ENCODE results near the gene SPATA24. TPM values are rescaled to one million over a fixed set of nuclear protein-coding genes. Genes with fewer than 3 reads are reported as not detected.

The SPATA24 gene
- total and polyA plus RNA-seq, 10 donors: 2.1 to 9.5 (median 4.3) TPM

DNA sequence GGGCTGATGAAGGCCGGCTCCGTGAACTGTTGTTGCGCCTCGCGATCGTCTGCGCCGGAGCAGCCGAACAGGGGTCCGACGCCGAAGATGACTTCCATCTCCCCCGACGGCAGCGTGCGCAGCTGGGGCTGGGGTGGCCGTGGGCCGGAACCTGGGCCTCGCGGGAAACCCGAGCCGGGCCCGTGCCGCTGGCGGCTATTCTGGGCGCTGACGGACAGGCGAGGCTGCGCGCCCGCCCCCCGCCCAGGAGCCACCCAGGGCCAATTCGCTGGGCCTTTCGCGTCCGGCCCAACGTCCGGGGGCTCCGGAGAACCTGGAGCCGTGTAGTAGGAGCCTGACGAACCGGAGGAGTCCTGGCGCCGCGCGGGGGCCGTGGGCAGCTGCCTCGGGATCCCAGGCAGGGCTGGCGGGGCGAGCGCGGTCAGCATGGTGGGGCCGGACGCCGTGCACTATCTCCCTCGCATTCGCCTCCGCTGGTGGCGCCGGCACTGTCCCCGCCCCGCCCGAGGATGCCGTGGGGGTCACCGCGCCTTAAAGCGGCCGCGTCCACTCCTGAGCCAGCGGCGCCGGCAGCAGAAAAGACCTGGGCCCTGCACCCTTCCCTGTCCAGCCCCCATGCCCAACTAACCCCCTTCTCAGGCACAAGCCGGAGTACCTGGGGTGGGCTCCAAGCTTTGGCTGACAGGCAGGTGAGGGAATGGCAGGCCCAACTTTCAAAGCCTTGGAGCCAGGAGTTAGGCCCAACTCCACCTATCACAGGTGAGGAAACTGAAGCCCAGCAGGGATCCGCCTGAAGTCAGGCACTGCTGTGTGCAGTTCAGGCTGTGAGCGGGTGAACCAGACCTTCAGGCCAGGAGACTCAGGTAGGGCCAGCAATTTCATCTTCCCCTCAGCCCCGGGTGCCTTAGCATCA, 9.0 kb downstream of the SPATA24 start, which contains the start of gene PROB1:
Gene PROB1, minus strand, starts transcription at position 451 of the 913 bp plus-strand sequence. Its CDS starts 23 bp downstream, at position 428.
- Histone ChIP-seq H3K4me1 (peaks cover 12 to 71% (median 53%) of the 10 kb centered on the region in 6 donors), H3K27me3 (replicated peaks in 1 of 7) (peaks cover 0 to 36% (median 15%) of the 10 kb centered on the region in 7 donors), H3K36me3 (peaks cover 0 to 3% (median 0%) of the 10 kb centered on the region in 6 donors), H3K4me3 (peak within 1 kb of the TSS; percentile 52 to 77 (median 67)), H3K27ac (peak within 1 kb of the TSS in 5 of 8 donors; percentile 20 to 84 (median 49)), H3K9me3 (no peaks in the 10 kb centered on the region)
- WGBS, 5 donors: 52 to 67% (median 63%) methylated on average over 46 to 76 of the region's 76 CpGs
- peak; percentile 82 for DNase-seq
- intact Hi-C loops (cut with DNase I; ENCODE audit: low total_unique reads): no loop called here
- TF ChIP-seq POLR2A (IDR thresholded peaks at IDR 0.05) (no peak), POLR2AphosphoS5 (IDR thresholded peaks at IDR 0.05) (peak; percentile 11 to 67 (median 63))
- TF ChIP-seq, protein P1, sequence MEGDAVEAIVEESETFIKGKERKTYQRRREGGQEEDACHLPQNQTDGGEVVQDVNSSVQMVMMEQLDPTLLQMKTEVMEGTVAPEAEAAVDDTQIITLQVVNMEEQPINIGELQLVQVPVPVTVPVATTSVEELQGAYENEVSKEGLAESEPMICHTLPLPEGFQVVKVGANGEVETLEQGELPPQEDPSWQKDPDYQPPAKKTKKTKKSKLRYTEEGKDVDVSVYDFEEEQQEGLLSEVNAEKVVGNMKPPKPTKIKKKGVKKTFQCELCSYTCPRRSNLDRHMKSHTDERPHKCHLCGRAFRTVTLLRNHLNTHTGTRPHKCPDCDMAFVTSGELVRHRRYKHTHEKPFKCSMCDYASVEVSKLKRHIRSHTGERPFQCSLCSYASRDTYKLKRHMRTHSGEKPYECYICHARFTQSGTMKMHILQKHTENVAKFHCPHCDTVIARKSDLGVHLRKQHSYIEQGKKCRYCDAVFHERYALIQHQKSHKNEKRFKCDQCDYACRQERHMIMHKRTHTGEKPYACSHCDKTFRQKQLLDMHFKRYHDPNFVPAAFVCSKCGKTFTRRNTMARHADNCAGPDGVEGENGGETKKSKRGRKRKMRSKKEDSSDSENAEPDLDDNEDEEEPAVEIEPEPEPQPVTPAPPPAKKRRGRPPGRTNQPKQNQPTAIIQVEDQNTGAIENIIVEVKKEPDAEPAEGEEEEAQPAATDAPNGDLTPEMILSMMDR (IDR thresholded peaks at IDR 0.05 in 8 of 11, conservative IDR thresholded peaks at IDR 0.05 in 3 of 11): no peak

DNA sequence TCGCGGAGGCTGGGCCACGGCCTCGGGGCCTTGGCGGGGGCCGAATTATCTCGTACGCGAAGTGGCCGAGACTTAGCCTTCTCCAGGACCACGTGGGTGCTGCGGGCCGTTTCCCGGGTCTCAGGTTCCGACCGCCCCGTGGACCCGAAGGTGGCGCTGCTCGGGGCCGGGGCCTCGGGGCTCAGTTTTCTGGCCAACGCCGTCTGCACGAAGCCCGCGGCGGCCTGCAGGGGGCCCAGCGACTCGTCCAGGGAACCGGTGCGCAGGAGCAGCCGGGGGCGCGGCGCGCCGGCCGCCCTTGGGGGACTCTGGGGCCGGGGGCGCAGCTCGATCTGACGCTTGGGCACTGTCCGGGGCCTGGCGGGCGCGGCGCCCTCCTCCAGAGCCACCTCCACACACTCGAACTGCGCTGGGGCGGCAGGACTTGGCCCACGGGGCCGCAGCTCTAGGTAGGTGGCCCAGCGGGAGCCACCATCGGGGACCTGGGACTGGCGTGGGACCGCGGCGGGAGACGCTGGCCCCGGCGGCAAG, 9.7 kb downstream of the SPATA24 start:
- WGBS, 5 donors: 5 to 27% (median 15%) methylated on average over 18 to 62 of the region's 62 CpGs
- DNase-seq: peak; percentile 92

DNA sequence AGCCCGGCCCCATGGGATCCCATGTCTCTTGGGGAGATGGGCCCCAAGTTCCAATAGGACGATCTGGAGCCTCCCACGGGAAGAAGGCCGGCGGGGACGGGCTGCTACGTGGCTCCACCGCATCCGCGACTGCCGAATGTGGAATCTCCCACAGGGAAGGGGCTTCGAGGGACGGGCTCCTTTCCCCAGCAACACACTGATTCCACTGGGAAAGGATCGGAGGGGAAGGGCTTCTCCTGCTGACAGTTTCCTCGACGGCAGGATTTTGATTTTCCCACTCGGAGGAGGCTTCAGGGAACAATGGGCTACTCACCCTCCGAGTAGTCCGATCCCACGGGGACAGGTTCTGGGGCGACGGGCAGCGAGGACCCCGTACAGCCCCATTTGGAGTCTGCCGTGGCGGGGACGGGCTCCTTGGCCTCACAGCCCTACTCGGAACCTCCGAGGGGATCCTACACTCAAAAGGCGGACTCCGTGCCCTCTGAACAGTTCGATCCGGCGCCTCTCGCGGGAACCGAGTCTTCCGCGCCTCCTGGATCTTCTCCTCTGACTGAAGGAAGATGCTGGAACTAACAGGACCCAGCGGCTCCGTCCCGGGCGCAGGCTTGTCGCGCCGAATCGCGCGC, 10.3 kb downstream of the SPATA24 start:
- peaks cover 19 to 84% (median 65%) of the 10 kb centered on the region in 6 donors for H3K4me1 ChIP-seq
- no peaks in the 10 kb centered on the region for H3K36me3 ChIP-seq
- peak overlapping the region; percentile 52 to 77 (median 67) for H3K4me3 ChIP-seq
- no peak for DNase-seq
- H3K27me3 ChIP-seq (replicated peaks in 1 of 7): peaks cover 0 to 36% (median 15%) of the 10 kb centered on the region in 7 donors
- H3K9me3 ChIP-seq: no peaks in the 10 kb centered on the region
- intact Hi-C loops (cut with DNase I; ENCODE audit: low total_unique reads): no loop called here
- 4 to 33% (median 13%) methylated on average over 45 to 49 of the region's 49 CpGs for WGBS, 5 donors
- H3K27ac ChIP-seq: peak overlapping the region in 5 of 8 donors; percentile 20 to 91 (median 80)
- TF ChIP-seq, protein P1 (IDR thresholded peaks at IDR 0.05 in 8 of 11, conservative IDR thresholded peaks at IDR 0.05 in 3 of 11): no peak
- TF ChIP-seq POLR2A (IDR thresholded peaks at IDR 0.05) (no peak), POLR2AphosphoS5 (IDR thresholded peaks at IDR 0.05) (no peak)

More for the DNA sequence above, 9.7 kb downstream of the SPATA24 start:
- peak overlapping the region; percentile 52 to 77 (median 67) for H3K4me3 ChIP-seq
- TF ChIP-seq POLR2AphosphoS5 (IDR thresholded peaks at IDR 0.05) (peak in 1 of 3 donors; percentile 8), POLR2A (IDR thresholded peaks at IDR 0.05) (no peak)
- TF ChIP-seq, protein P1 (IDR thresholded peaks at IDR 0.05 in 8 of 11, conservative IDR thresholded peaks at IDR 0.05 in 3 of 11): peak in 7 of 11 experiments; percentile 28 to 84 (median 56)
- H3K9me3 ChIP-seq: no peaks in the 10 kb centered on the region
- H3K4me1 ChIP-seq: peaks cover 13 to 78% (median 59%) of the 10 kb centered on the region in 6 donors
- H3K27me3 ChIP-seq (replicated peaks in 1 of 7): peaks cover 0 to 36% (median 15%) of the 10 kb centered on the region in 7 donors
- intact Hi-C loops (cut with DNase I; ENCODE audit: low total_unique reads): no loop called here
- H3K36me3 ChIP-seq: no peaks in the 10 kb centered on the region
- H3K27ac ChIP-seq: peak overlapping the region in 5 of 8 donors; percentile 20 to 84 (median 49)
